SK-MEL-5 (cell line): Measurements from ENCODE around the gene HECTD4. TPM values are rescaled to one million over a fixed set of nuclear protein-coding genes. Genes with fewer than 3 reads are reported as not detected.

ENCODE experiments used
- DNase-seq: peaks from one replicate; pipeline ENCODE4 v3.0.0-alpha.2; 2016; ENCODE audit warnings: low read depth, low spot score
- in situ Hi-C: cut with HindIII; loops from 2 replicates; pipeline ENCODE4 v1.10.0; 2016; ENCODE audit warnings: low sequenced_read_pairs, high pct_unique_total_duplicates, low pct_unique_long_range_greater_than_20kb
- total RNA-seq: library from RNA; depleted of rRNA; stranded (reverse); fragments of >200 nt; shearing (Covaris generic); gene quantifications from 2 replicates; pipeline ENCODE4 v1.2.3, GENCODE V29; 2014

The HECTD4 gene
- total RNA-seq, 1 experiment from 2014 or later = 8.4 TPM

- in situ Hi-C loops = no loop called here
- no peak for DNase-seq
Observed at GRCh38 chr12:112140728-112141127, 241.5 kb downstream of the HECTD4 start.

- no peak for DNase-seq
- in situ Hi-C loops = no loop called here
Observed at GRCh38 chr12:112134731-112135130, 247.5 kb downstream of the HECTD4 start.

GRCh38 chr12:112133418-112133817 lies 248.8 kb downstream of the HECTD4 start:
- DNase-seq = no peak
- in situ Hi-C loops = no loop called here

GRCh38 chr12:112131686-112132085 lies 250.5 kb downstream of the HECTD4 start:
- in situ Hi-C loops = no loop called here

GRCh38 chr12:112130441-112130998 lies 251.7 kb downstream of the HECTD4 start:
- no peak for DNase-seq
- in situ Hi-C loops = no loop called here

More at GRCh38 chr12:112131686-112132085, 250.5 kb downstream of the HECTD4 start:
- DNase-seq = no peak

- in situ Hi-C loops = no loop called here
- DNase-seq = no peak
Observed at GRCh38 chr12:112126911-112127310, 255.3 kb downstream of the HECTD4 start.

GRCh38 chr12:112126000-112126438 lies 256.2 kb downstream of the HECTD4 start:
- DNase-seq = no peak
- in situ Hi-C loops = no loop called here

GRCh38 chr12:112125250-112125999 lies 256.8 kb downstream of the HECTD4 start, which contains the start of gene TRAFD1:
Gene TRAFD1 (plus strand): TSS chr12:112125560. CDS start chr12:112130523, 4,963 bp downstream.
- DNase-seq = peak; percentile 97
- in situ Hi-C loops = no loop called here

GRCh38 chr12:112124918-112125249 lies 257.3 kb downstream of the HECTD4 start:
- DNase-seq = no peak
- in situ Hi-C loops = no loop called here

- DNase-seq = no peak
- in situ Hi-C loops = no loop called here
Observed at GRCh38 chr12:112122823-112123690, 259.2 kb downstream of the HECTD4 start.

- in situ Hi-C loops = no loop called here
- no peak for DNase-seq
Observed at GRCh38 chr12:112121780-112122565, 260.3 kb downstream of the HECTD4 start.

GRCh38 chr12:112117685-112118084 lies 264.5 kb downstream of the HECTD4 start:
- DNase-seq = no peak
- in situ Hi-C loops = no loop called here

- DNase-seq = peak; percentile 70
- in situ Hi-C loops = no loop called here
Observed at GRCh38 chr12:112116232-112117060, 265.8 kb downstream of the HECTD4 start.

- no peak for DNase-seq
- in situ Hi-C loops = no loop called here
Observed at GRCh38 chr12:112115259-112116045, 266.8 kb downstream of the HECTD4 start.

GRCh38 chr12:112112409-112113133 lies 269.7 kb downstream of the HECTD4 start:
- in situ Hi-C loops = no loop called here
- no peak for DNase-seq

GRCh38 chr12:112111931-112112330 lies 270.3 kb downstream of the HECTD4 start:
- peak; percentile 30 for DNase-seq
- in situ Hi-C loops = no loop called here
